ENCODE measurements around the gene SPRED2.

Gene SPRED2

GRCh38 chr2:65369980-65370379 lies 62.4 kb downstream of the SPRED2 start:
- no peak overlapping the region for H3K27ac ChIP-seq (ENCODE audit: low read length)
- TF ChIP-seq CTCF (IDR thresholded peaks at IDR 0.05; ENCODE audit: low read depth, low read length) (no peak), EZH2phosphoT487 (IDR thresholded peaks at IDR 0.05; ENCODE audit: low read depth) (no peak)
- H3K4me2 ChIP-seq (ENCODE audit: low read length), result peak overlapping the region; percentile 40; the same call in 1 of the 2 replicates
- no peak overlapping the region for H3K9ac ChIP-seq (ENCODE audit: low read length)
- H3K4me3 ChIP-seq (ENCODE audit: low read length), result no peak overlapping the region
- peaks cover 59% of the 10 kb centered on the region for H3K79me2 ChIP-seq (ENCODE audit: low read length)
- no peak overlapping the region for H2AFZ ChIP-seq (ENCODE audit: low read depth, low read length)
- peaks cover 42% of the 10 kb centered on the region for H3K4me1 ChIP-seq (ENCODE audit: low read length)
- H3K9me3 ChIP-seq (ENCODE audit: insufficient read depth, low read length), result no peaks in the 10 kb centered on the region
- H4K20me1 ChIP-seq (ENCODE audit: insufficient read depth, low read length), result peaks cover 86% of the 10 kb centered on the region
- H3K36me3 ChIP-seq (replicated peaks; ENCODE audit: low read depth, low read length), result no peaks in the 10 kb centered on the region
- H3K27me3 ChIP-seq (ENCODE audit: low read depth, low read length), result no peaks in the 10 kb centered on the region

GRCh38 chr2:65369574-65369973 lies 62.8 kb downstream of the SPRED2 start:
- no peak for TF ChIP-seq CTCF (IDR thresholded peaks at IDR 0.05; ENCODE audit: low read depth, low read length)
- no peak for TF ChIP-seq EZH2phosphoT487 (IDR thresholded peaks at IDR 0.05; ENCODE audit: low read depth)
- no peak overlapping the region for H3K4me2 ChIP-seq (ENCODE audit: low read length)

GRCh38 chr2:65368468-65368867 lies 63.9 kb downstream of the SPRED2 start:
- Histone ChIP-seq H4K20me1 (ENCODE audit: insufficient read depth, low read length) (peaks cover 86% of the 10 kb centered on the region), H3K4me1 (ENCODE audit: low read length) (peaks cover 43% of the 10 kb centered on the region), H3K36me3 (replicated peaks; ENCODE audit: low read depth, low read length) (no peaks in the 10 kb centered on the region), H3K9ac (ENCODE audit: low read length) (no peak overlapping the region), H3K4me3 (ENCODE audit: low read length) (no peak overlapping the region), H3K79me2 (ENCODE audit: low read length) (peaks cover 72% of the 10 kb centered on the region), H3K27me3 (ENCODE audit: low read depth, low read length) (no peaks in the 10 kb centered on the region), H3K9me3 (ENCODE audit: insufficient read depth, low read length) (no peaks in the 10 kb centered on the region), H3K27ac (ENCODE audit: low read length) (no peak overlapping the region), H3K4me2 (ENCODE audit: low read length) (no peak overlapping the region), H2AFZ (ENCODE audit: low read depth, low read length) (no peak overlapping the region)
- TF ChIP-seq CTCF (IDR thresholded peaks at IDR 0.05; ENCODE audit: low read depth, low read length) (no peak), EZH2phosphoT487 (IDR thresholded peaks at IDR 0.05; ENCODE audit: low read depth) (no peak)

More at GRCh38 chr2:65369574-65369973, 62.8 kb downstream of the SPRED2 start:
- no peak overlapping the region for H2AFZ ChIP-seq (ENCODE audit: low read depth, low read length)
- no peaks in the 10 kb centered on the region for H3K9me3 ChIP-seq (ENCODE audit: insufficient read depth, low read length)
- no peak overlapping the region for H3K27ac ChIP-seq (ENCODE audit: low read length)
- no peaks in the 10 kb centered on the region for H3K36me3 ChIP-seq (replicated peaks; ENCODE audit: low read depth, low read length)
- H3K9ac ChIP-seq (ENCODE audit: low read length), result no peak overlapping the region
- peaks cover 64% of the 10 kb centered on the region for H3K79me2 ChIP-seq (ENCODE audit: low read length)
- peaks cover 86% of the 10 kb centered on the region for H4K20me1 ChIP-seq (ENCODE audit: insufficient read depth, low read length)
- H3K27me3 ChIP-seq (ENCODE audit: low read depth, low read length), result no peaks in the 10 kb centered on the region
- peaks cover 43% of the 10 kb centered on the region for H3K4me1 ChIP-seq (ENCODE audit: low read length)
- H3K4me3 ChIP-seq (ENCODE audit: low read length), result no peak overlapping the region

- Histone ChIP-seq H3K9ac (ENCODE audit: low read length) (no peak overlapping the region), H3K4me3 (ENCODE audit: low read length) (no peak overlapping the region), H3K79me2 (ENCODE audit: low read length) (peaks cover 73% of the 10 kb centered on the region)
Measured at GRCh38 chr2:65367524-65367923, 64.9 kb downstream of the SPRED2 start.

More at GRCh38 chr2:65367524-65367923, 64.9 kb downstream of the SPRED2 start:
- Histone ChIP-seq H2AFZ (ENCODE audit: low read depth, low read length) (no peak overlapping the region), H3K4me2 (ENCODE audit: low read length) (no peak overlapping the region), H3K4me1 (ENCODE audit: low read length) (peaks cover 43% of the 10 kb centered on the region), H4K20me1 (ENCODE audit: insufficient read depth, low read length) (peaks cover 77% of the 10 kb centered on the region), H3K9me3 (ENCODE audit: insufficient read depth, low read length) (no peaks in the 10 kb centered on the region), H3K27ac (ENCODE audit: low read length) (no peak overlapping the region), H3K27me3 (ENCODE audit: low read depth, low read length) (no peaks in the 10 kb centered on the region), H3K36me3 (replicated peaks; ENCODE audit: low read depth, low read length) (no peaks in the 10 kb centered on the region)
- TF ChIP-seq CTCF (IDR thresholded peaks at IDR 0.05; ENCODE audit: low read depth, low read length) (no peak), EZH2phosphoT487 (IDR thresholded peaks at IDR 0.05; ENCODE audit: low read depth) (no peak)
